HEK293 (cell line): ENCODE measurements around the gene BCKDHB.

Experiments
- CTCF ChIA-PET: fragments of 350-600 bp; formaldehyde crosslinking; extraction: SDS; loops from one replicate; lab custom pipeline; 2021; ENCODE audit warnings: antibody characterized with exemption; lab: Yijun Ruan, JAX
- POLR2A ChIA-PET: fragments of 300-600 bp; formaldehyde crosslinking; extraction: SDS; loops from one replicate; lab custom pipeline; 2020; ENCODE audit warnings: antibody characterized with exemption, inconsistent platforms; lab: Yijun Ruan, JAX
- H3K27ac ChIP-seq: fragments of 200-500 bp; sonication (Bioruptor generic); 2 replicates; pipeline ENCODE4 v1.5.1; 2014; ENCODE audit warnings: low read depth, low read length, control low read depth, inconsistent platforms; ENCODE audit errors: extremely low read depth
- H3K36me3 ChIP-seq, 2 experiments: fragments of 200-500 bp in 1 of 2; sonication (Bioruptor generic) in 1 of 2; 1 replicate in 1 of 2; 2 replicates in 1 of 2; pipeline ENCODE4 v1.5.1; 2014 to 2017; ENCODE audit warnings: inconsistent platforms in 2 of 2, low read length in 2 of 2; ENCODE audit not compliant: control insufficient read depth in 2 of 2, insufficient read depth in 1 of 2
- H3K4me1 ChIP-seq: fragments of 200-500 bp; sonication (Bioruptor generic); 2 replicates; pipeline ENCODE4 v1.5.1; 2014; ENCODE audit warnings: mild to moderate bottlenecking, low read length, inconsistent platforms; ENCODE audit not compliant: control insufficient read depth, insufficient read depth
- H3K4me3 ChIP-seq: 2 replicates; pipeline ENCODE4 v1.5.1; 2011; ENCODE audit warnings: low read depth, mild to moderate bottlenecking, control low read depth, low read length, moderate library complexity
- H3K9me3 ChIP-seq: fragments of 200-500 bp; sonication (Bioruptor generic); 2 replicates; pipeline ENCODE4 v1.5.1; 2014; ENCODE audit warnings: low read depth, low read length, inconsistent platforms; ENCODE audit not compliant: control insufficient read depth, insufficient read depth
- FEZF1 ChIP-seq: fragments of 450-650 bp; formaldehyde crosslinking; IDR thresholded peaks from 2 replicates; pipeline ENCODE4 v1.5.1; 2016; ENCODE audit warnings: missing biosample characterization, missing genetic modification characterization
- KLF1 ChIP-seq: fragments of 450-650 bp; formaldehyde crosslinking; IDR thresholded peaks from 2 replicates; pipeline ENCODE4 v1.5.1; 2016; ENCODE audit warnings: missing biosample characterization, missing genetic modification characterization
- OVOL3 ChIP-seq: fragments of 450-650 bp; formaldehyde crosslinking; IDR thresholded peaks from 2 replicates; pipeline ENCODE4 v1.5.1; 2016; ENCODE audit warnings: missing biosample characterization, missing genetic modification characterization
- SETDB1 ChIP-seq: IDR thresholded peaks from one replicate; pipeline ENCODE4 v1.6.1; 2017; ENCODE audit warnings: mild to moderate bottlenecking, low read length, moderate library complexity, mixed read lengths; ENCODE audit not compliant: insufficient read length
- YY1 ChIP-seq: fragments of 450-650 bp; formaldehyde crosslinking; IDR thresholded peaks from 2 replicates; pipeline ENCODE4 v1.5.1; 2018; ENCODE audit warnings: missing biosample characterization, missing genetic modification characterization
- ZBTB7A ChIP-seq: fragments of 450-650 bp; formaldehyde crosslinking; IDR thresholded peaks from 2 replicates; pipeline ENCODE4 v1.5.1; 2016; ENCODE audit warnings: low read depth, missing biosample characterization, missing genetic modification characterization
- ZNF133 ChIP-seq: fragments of 450-650 bp; formaldehyde crosslinking; IDR thresholded peaks from 2 replicates; pipeline ENCODE4 v1.5.1; 2016; ENCODE audit warnings: missing biosample characterization, missing genetic modification characterization
- ZNF16 ChIP-seq: fragments of 450-650 bp; formaldehyde crosslinking; IDR thresholded peaks from 2 replicates; pipeline ENCODE4 v1.5.1; 2016; ENCODE audit warnings: low read depth, missing biosample characterization, missing genetic modification characterization
- ZNF19 ChIP-seq: fragments of 450-650 bp; formaldehyde crosslinking; IDR thresholded peaks from 2 replicates; pipeline ENCODE4; 2016; ENCODE audit warnings: missing biosample characterization, missing genetic modification characterization, low read depth
- ZNF23 ChIP-seq: fragments of 450-650 bp; formaldehyde crosslinking; IDR thresholded peaks from 2 replicates; pipeline ENCODE4 v1.5.1; 2016; ENCODE audit warnings: missing biosample characterization, missing genetic modification characterization, borderline replicate concordance
- ZNF24 ChIP-seq: fragments of 450-650 bp; formaldehyde crosslinking; IDR thresholded peaks from 2 replicates; pipeline ENCODE4 v1.5.1; 2016; ENCODE audit warnings: missing biosample characterization, missing genetic modification characterization
- ZNF248 ChIP-seq: fragments of 450-650 bp; formaldehyde crosslinking; IDR thresholded peaks from 2 replicates; pipeline ENCODE4 v1.5.1; 2017; ENCODE audit warnings: missing biosample characterization, missing genetic modification characterization
- ZNF266 ChIP-seq: fragments of 450-650 bp; formaldehyde crosslinking; IDR thresholded peaks from 2 replicates; pipeline ENCODE4 v1.5.1; 2016; ENCODE audit warnings: missing biosample characterization, missing genetic modification characterization, low read depth
- ZNF366 ChIP-seq: fragments of 450-650 bp; formaldehyde crosslinking; conservative IDR thresholded peaks from 2 replicates; pipeline ENCODE4 v1.5.1; 2016; ENCODE audit warnings: missing biosample characterization, missing genetic modification characterization
- ZNF473 ChIP-seq: fragments of 450-650 bp; formaldehyde crosslinking; IDR thresholded peaks from 2 replicates; pipeline ENCODE4 v1.5.1; 2017; ENCODE audit warnings: missing biosample characterization, missing genetic modification characterization
- ZNF560 ChIP-seq: fragments of 450-650 bp; formaldehyde crosslinking; IDR thresholded peaks from 2 replicates; pipeline ENCODE4 v1.5.1; 2017; ENCODE audit warnings: missing biosample characterization, missing genetic modification characterization, borderline replicate concordance
- ZNF585B ChIP-seq: fragments of 450-650 bp; formaldehyde crosslinking; IDR thresholded peaks from 2 replicates; pipeline ENCODE4 v1.5.1; 2016; ENCODE audit warnings: missing biosample characterization, missing genetic modification characterization
- ZNF626 ChIP-seq: fragments of 450-650 bp; sonication (Bioruptor Pico); formaldehyde crosslinking; IDR thresholded peaks from 2 replicates; pipeline ENCODE4 v1.5.1; 2018; ENCODE audit warnings: missing biosample characterization, missing genetic modification characterization, inconsistent platforms
- ZNF677 ChIP-seq: fragments of 450-650 bp; IDR thresholded peaks from 2 replicates; pipeline ENCODE4 v1.5.0; 2018; ENCODE audit warnings: missing biosample characterization, mild to moderate bottlenecking, missing genetic modification characterization, moderate library complexity
- ZNF776 ChIP-seq: fragments of 450-650 bp; formaldehyde crosslinking; IDR thresholded peaks from 2 replicates; pipeline ENCODE4 v1.5.0; 2017; ENCODE audit warnings: missing biosample characterization, missing genetic modification characterization, borderline replicate concordance
- TF ChIP-seq, protein P1 (sequence below): fragments of 450-650 bp; formaldehyde crosslinking; optimal IDR thresholded peaks from 2 replicates; pipeline ENCODE3; 2016; ENCODE audit warnings: missing biosample characterization, mild to moderate bottlenecking, missing genetic modification characterization
- TF ChIP-seq, protein P2 (sequence below): fragments of 450-650 bp; IDR thresholded peaks from 2 replicates; pipeline ENCODE4 v1.5.1; 2018; ENCODE audit warnings: missing biosample characterization, missing genetic modification characterization
- TF ChIP-seq, protein P3 (sequence below): fragments of 450-650 bp; formaldehyde crosslinking; IDR thresholded peaks from 2 replicates; pipeline ENCODE4 v1.5.1; 2016; ENCODE audit warnings: missing biosample characterization, missing genetic modification characterization
- TF ChIP-seq, protein P4 (sequence below): fragments of 450-650 bp; formaldehyde crosslinking; IDR thresholded peaks from 2 replicates; pipeline ENCODE4 v1.5.1; 2017; ENCODE audit warnings: missing biosample characterization, missing genetic modification characterization
- TF ChIP-seq, protein P5 (sequence below): fragments of 450-650 bp; formaldehyde crosslinking; IDR thresholded peaks from 2 replicates; pipeline ENCODE4 v1.5.1; 2016; ENCODE audit warnings: missing biosample characterization, missing genetic modification characterization

Gene BCKDHB

DNA sequence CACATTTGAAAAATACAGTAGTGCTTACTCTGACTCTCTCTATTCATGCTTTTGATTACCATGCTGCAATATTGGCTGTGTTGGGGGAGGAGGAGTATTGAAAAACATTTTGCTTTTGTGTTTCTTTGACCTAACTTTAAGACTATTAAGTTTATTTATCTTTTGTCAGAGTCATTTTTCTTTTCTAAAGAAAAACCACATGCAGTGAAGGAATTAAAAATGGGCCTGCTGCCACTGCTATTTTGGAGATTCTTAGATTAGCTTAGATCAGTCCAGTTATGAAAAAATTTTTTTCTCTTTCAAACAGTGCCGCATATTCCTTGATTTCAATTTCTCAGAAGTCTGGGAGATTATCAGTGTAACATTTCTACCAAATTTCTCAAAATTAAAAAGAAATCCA is 36.1 kb downstream of the BCKDHB start:
- no peak overlapping the region for H3K4me3 ChIP-seq
- no peak for TF ChIP-seq ZNF23 (tag by site-specific recombination)
- no peak for TF ChIP-seq FEZF1 (tag by site-specific recombination)
- TF ChIP-seq ZNF585B (tag by site-specific recombination), result no peak
- ChIA-PET CTCF (interaction anchor here (3.0 kb wide), 1 partner anchor 10 kb away, joined by 13 read pairs; no protein-coding TSS in a partner anchor), POLR2A (interaction anchor here (1.5 kb wide), 1 partner anchor 36 kb away, joined by 5 read pairs; the partner anchor contains the start of gene BCKDHB)
- H3K9me3 ChIP-seq, result no peaks in the 10 kb centered on the region
- H3K27ac ChIP-seq, result no peak overlapping the region
- H3K36me3 ChIP-seq, result no peaks in the 10 kb centered on the region
- peaks cover 10% of the 10 kb centered on the region for H3K4me1 ChIP-seq

DNA sequence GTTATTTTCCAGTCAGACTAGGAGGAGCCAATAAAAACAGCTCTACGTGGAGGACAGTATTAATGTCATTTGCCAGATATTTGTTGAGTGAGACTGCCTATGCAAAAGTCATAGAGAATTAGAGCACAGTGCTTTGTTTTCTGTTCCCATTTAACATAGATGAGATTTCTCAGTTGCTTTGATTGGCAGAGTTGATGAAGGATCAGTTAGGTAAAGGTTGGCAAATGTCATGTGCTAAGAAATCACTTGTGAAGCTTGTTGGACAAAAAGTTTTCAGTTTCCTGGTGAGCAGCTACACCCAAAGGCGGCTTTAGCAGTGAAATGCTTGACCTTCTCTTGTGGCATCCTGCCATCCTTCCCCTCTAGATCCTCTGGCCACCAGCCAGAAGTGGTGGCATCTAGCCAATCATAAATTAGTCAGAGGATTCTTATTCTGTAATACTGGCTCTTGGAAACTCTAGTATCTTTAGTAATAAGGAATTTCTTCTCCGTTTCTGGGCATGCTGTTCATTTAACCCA is 37.0 kb downstream of the BCKDHB start:
- CTCF ChIA-PET, result interaction anchor here (0.9 to 3.0 kb wide), 2 partner anchors 10 to 71 kb away, joined by 3 to 13 read pairs; no protein-coding TSS in a partner anchor
- Histone ChIP-seq H3K4me1 (peaks cover 10% of the 10 kb centered on the region), H3K9me3 (no peaks in the 10 kb centered on the region), H3K36me3 (no peaks in the 10 kb centered on the region), H3K4me3 (no peak overlapping the region), H3K27ac (no peak overlapping the region)
- TF ChIP-seq ZNF133 (tag by site-specific recombination) (no peak), KLF1 (tag by site-specific recombination) (no peak), ZNF16 (tag by site-specific recombination) (no peak), ZNF473 (tag by site-specific recombination) (no peak), ZNF626 (no peak), ZNF366 (tag by site-specific recombination) (no peak), ZNF24 (no peak)
- TF ChIP-seq, protein P1, sequence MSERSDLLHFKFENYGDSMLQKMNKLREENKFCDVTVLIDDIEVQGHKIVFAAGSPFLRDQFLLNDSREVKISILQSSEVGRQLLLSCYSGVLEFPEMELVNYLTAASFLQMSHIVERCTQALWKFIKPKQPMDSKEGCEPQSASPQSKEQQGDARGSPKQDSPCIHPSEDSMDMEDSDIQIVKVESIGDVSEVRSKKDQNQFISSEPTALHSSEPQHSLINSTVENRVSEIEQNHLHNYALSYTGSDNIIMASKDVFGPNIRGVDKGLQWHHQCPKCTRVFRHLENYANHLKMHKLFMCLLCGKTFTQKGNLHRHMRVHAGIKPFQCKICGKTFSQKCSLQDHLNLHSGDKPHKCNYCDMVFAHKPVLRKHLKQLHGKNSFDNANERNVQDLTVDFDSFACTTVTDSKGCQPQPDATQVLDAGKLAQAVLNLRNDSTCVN (tag by site-specific recombination), result no peak
- TF ChIP-seq, protein P2, sequence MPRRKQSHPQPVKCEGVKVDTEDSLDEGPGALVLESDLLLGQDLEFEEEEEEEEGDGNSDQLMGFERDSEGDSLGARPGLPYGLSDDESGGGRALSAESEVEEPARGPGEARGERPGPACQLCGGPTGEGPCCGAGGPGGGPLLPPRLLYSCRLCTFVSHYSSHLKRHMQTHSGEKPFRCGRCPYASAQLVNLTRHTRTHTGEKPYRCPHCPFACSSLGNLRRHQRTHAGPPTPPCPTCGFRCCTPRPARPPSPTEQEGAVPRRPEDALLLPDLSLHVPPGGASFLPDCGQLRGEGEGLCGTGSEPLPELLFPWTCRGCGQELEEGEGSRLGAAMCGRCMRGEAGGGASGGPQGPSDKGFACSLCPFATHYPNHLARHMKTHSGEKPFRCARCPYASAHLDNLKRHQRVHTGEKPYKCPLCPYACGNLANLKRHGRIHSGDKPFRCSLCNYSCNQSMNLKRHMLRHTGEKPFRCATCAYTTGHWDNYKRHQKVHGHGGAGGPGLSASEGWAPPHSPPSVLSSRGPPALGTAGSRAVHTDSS (tag by site-specific recombination), result no peak
- POLR2A ChIA-PET, result interaction anchor here (1.5 kb wide), 1 partner anchor 37 kb away, joined by 5 read pairs; the partner anchor contains the start of gene BCKDHB

DNA sequence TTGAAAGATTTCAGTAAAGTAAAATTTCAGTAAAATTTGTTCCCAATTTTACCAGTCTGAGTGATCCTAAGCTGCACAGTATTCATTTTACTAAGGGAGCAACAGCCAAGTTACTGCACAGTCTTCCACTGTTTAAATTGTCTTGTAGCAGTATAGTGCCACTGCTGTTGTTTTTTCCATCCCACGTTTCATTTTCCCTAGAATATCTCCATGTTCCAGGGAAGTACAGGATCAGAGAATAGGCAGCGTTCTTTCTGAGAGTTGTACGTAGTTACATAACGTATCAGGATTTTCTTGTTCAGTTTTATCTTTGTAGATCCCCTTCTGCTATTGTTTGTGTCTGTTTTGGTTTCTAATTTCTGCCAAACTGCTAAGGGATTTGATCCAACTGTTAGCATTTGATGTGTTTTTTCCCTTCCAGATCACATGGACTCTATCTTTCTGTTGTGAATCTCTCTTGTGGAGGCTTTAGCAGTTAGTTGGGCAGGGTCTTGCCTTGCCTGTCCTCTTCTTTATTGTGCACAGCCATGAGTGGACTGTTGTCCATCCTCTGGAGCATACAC is 38.4 kb downstream of the BCKDHB start:
- H3K9me3 ChIP-seq, result no peaks in the 10 kb centered on the region
- CTCF ChIA-PET, result interaction anchor here (0.6 to 0.9 kb wide), 2 partner anchors 12 to 1918 kb away, joined by 3 to 4 read pairs; no protein-coding TSS in a partner anchor
- POLR2A ChIA-PET, result no interaction called here
- peaks cover 10% of the 10 kb centered on the region for H3K4me1 ChIP-seq
- H3K27ac ChIP-seq, result no peak overlapping the region
- no peaks in the 10 kb centered on the region for H3K36me3 ChIP-seq
- TF ChIP-seq ZBTB7A (tag by site-specific recombination) (no peak), ZNF266 (tag by site-specific recombination) (no peak), ZNF776 (tag by site-specific recombination) (no peak), SETDB1 (no peak), OVOL3 (no peak), ZNF677 (no peak), ZNF560 (tag by site-specific recombination) (no peak), KLF1 (tag by site-specific recombination) (no peak), ZNF248 (tag by site-specific recombination) (no peak), ZNF19 (tag by site-specific recombination) (no peak), YY1 (tag by site-specific recombination) (no peak)
- TF ChIP-seq, protein P3, sequence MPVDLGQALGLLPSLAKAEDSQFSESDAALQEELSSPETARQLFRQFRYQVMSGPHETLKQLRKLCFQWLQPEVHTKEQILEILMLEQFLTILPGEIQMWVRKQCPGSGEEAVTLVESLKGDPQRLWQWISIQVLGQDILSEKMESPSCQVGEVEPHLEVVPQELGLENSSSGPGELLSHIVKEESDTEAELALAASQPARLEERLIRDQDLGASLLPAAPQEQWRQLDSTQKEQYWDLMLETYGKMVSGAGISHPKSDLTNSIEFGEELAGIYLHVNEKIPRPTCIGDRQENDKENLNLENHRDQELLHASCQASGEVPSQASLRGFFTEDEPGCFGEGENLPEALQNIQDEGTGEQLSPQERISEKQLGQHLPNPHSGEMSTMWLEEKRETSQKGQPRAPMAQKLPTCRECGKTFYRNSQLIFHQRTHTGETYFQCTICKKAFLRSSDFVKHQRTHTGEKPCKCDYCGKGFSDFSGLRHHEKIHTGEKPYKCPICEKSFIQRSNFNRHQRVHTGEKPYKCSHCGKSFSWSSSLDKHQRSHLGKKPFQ (tag by site-specific recombination), result no peak
- TF ChIP-seq, protein P4, sequence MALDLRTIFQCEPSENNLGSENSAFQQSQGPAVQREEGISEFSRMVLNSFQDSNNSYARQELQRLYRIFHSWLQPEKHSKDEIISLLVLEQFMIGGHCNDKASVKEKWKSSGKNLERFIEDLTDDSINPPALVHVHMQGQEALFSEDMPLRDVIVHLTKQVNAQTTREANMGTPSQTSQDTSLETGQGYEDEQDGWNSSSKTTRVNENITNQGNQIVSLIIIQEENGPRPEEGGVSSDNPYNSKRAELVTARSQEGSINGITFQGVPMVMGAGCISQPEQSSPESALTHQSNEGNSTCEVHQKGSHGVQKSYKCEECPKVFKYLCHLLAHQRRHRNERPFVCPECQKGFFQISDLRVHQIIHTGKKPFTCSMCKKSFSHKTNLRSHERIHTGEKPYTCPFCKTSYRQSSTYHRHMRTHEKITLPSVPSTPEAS (tag by site-specific recombination), result no peak
- TF ChIP-seq, protein P5, sequence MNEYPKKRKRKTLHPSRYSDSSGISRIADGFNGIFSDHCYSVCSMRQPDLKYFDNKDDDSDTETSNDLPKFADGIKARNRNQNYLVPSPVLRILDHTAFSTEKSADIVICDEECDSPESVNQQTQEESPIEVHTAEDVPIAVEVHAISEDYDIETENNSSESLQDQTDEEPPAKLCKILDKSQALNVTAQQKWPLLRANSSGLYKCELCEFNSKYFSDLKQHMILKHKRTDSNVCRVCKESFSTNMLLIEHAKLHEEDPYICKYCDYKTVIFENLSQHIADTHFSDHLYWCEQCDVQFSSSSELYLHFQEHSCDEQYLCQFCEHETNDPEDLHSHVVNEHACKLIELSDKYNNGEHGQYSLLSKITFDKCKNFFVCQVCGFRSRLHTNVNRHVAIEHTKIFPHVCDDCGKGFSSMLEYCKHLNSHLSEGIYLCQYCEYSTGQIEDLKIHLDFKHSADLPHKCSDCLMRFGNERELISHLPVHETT, result no peak
- no peak overlapping the region for H3K4me3 ChIP-seq
